Gastrocnemius medialis (tissue), 4 donors: ENCODE results near the gene DOCK4.

Source experiments
- CTCF ChIP-seq, 5 experiments: fragments of 450-650 bp in 3 of 5; fragments of 200-600 bp in 2 of 5; sonication (generic) in 2 of 5; IDR thresholded peaks in 4 of 5; conservative IDR thresholded peaks in 1 of 5; 1 replicate in 4 of 5; 2 replicates in 1 of 5; pipeline ENCODE4 v1.5.1; 2016 to 2019; ENCODE audit warnings: antibody characterized with exemption in 5 of 5, mild to moderate bottlenecking in 3 of 5, moderate library complexity in 3 of 5
- POLR2A ChIP-seq, 2 donors: fragments of 450-650 bp; IDR thresholded peaks; one replicate each; pipeline ENCODE4 v1.6.1; 2017; ENCODE audit warnings: antibody characterized with exemption in 2 of 2, mild to moderate bottlenecking in 2 of 2, moderate library complexity in 2 of 2

- TF ChIP-seq CTCF (IDR thresholded peaks at IDR 0.05 in 4 of 5, conservative IDR thresholded peaks at IDR 0.05 in 1 of 5) (no peak), POLR2A (IDR thresholded peaks at IDR 0.05) (no peak)
Measured at GRCh38 chr7:111910656-111911055, 295.5 kb downstream of the DOCK4 start.
